Gastrocnemius medialis (tissue), 4 donors: Measurements from ENCODE around the gene REG1A. TPM values are rescaled to one million over a fixed set of nuclear protein-coding genes. Genes with fewer than 3 reads are reported as not detected.

ENCODE experiments used
- ATAC-seq, 2 donors: fragments of 150-250 bp; one replicate each; pipeline ENCODE4 v1.9.1; 2016
- DNase-seq, 2 donors: peaks; one replicate each; pipeline ENCODE4 v3.0.0-alpha.2; 2019
- H3K27ac ChIP-seq, 4 donors: fragments of 200-600 bp; sonication (generic); 1 replicate in 1 of 4; 2 replicates in 3 of 4; pipeline ENCODE4 v1.5.1; 2016 to 2018; ENCODE audit warnings: mild to moderate bottlenecking in 2 of 4, moderate library complexity in 1 of 4
- H3K27me3 ChIP-seq, 3 donors: fragments of 200-600 bp; sonication (generic) in 2 of 3; 1 replicate in 1 of 3; 2 replicates in 2 of 3; pipeline versions ENCODE4 v1.5.1 to v1.6.0; 2016 to 2019; ENCODE audit warnings: mild to moderate bottlenecking in 1 of 3, moderate library complexity in 1 of 3
- H3K36me3 ChIP-seq, 2 donors: fragments of 200-600 bp; sonication (generic) in 1 of 2; one replicate each; pipeline ENCODE4 v1.5.1; 2017 to 2018
- H3K4me1 ChIP-seq, 2 donors: fragments of 200-600 bp; sonication (generic) in 1 of 2; one replicate each; pipeline ENCODE4 v1.5.1; 2016 to 2017; ENCODE audit warnings: mild to moderate bottlenecking in 2 of 2
- H3K4me3 ChIP-seq, 4 donors: fragments of 200-600 bp; sonication (generic) in 3 of 4; 1 replicate in 1 of 4; 2 replicates in 3 of 4; pipeline ENCODE4 v1.5.1; 2016 to 2019; ENCODE audit warnings: mild to moderate bottlenecking in 2 of 4
- H3K9me3 ChIP-seq, 3 donors: fragments of 200-600 bp; sonication (generic) in 2 of 3; 1 replicate in 1 of 3; 2 replicates in 2 of 3; pipeline ENCODE4 v1.5.1; 2016 to 2019
- POLR2A ChIP-seq, 2 donors: fragments of 450-650 bp; IDR thresholded peaks; one replicate each; pipeline ENCODE4 v1.6.1; 2017; ENCODE audit warnings: antibody characterized with exemption in 2 of 2, mild to moderate bottlenecking in 2 of 2, moderate library complexity in 2 of 2
- in situ Hi-C, 4 donors: fragments of 200-750 bp; cut with MboI; loops; one replicate each; pipeline versions ENCODE4 v1.15.0 to v1.8.0; 2017; ENCODE audit warnings: low sequenced_read_pairs in 4 of 4
- intact Hi-C: fragments of 100-400 bp; cut with DNase I; formaldehyde crosslinking; loops from one replicate; pipeline ENCODE4 v1.15.1; 2023; ENCODE audit warnings: low total_unique reads
- total RNA-seq, 4 donors: library from RNA; depleted of rRNA; stranded (reverse); fragments of >200 nt; gene quantifications; one replicate each; pipeline versions ENCODE4 v1.1.0 to v1.2.3, GENCODE V29; 2016
- TF ChIP-seq, protein P1 (sequence below), 5 experiments: fragments of 450-650 bp in 3 of 5; fragments of 200-600 bp in 2 of 5; sonication (generic) in 2 of 5; IDR thresholded peaks in 4 of 5; conservative IDR thresholded peaks in 1 of 5; 1 replicate in 4 of 5; 2 replicates in 1 of 5; pipeline ENCODE4 v1.5.1; 2016 to 2019; ENCODE audit warnings: antibody characterized with exemption in 5 of 5, mild to moderate bottlenecking in 3 of 5, moderate library complexity in 3 of 5

REG1A gene
- total RNA-seq, 4 donors from 2014 or later: not detected

GRCh38 chr2:79129804-79130203 is 9.5 kb downstream of the REG1A start:
- H3K27ac ChIP-seq: no peak overlapping the region
- in situ Hi-C loops: no loop called here
- ATAC-seq: no peak
- TF ChIP-seq, protein P1, sequence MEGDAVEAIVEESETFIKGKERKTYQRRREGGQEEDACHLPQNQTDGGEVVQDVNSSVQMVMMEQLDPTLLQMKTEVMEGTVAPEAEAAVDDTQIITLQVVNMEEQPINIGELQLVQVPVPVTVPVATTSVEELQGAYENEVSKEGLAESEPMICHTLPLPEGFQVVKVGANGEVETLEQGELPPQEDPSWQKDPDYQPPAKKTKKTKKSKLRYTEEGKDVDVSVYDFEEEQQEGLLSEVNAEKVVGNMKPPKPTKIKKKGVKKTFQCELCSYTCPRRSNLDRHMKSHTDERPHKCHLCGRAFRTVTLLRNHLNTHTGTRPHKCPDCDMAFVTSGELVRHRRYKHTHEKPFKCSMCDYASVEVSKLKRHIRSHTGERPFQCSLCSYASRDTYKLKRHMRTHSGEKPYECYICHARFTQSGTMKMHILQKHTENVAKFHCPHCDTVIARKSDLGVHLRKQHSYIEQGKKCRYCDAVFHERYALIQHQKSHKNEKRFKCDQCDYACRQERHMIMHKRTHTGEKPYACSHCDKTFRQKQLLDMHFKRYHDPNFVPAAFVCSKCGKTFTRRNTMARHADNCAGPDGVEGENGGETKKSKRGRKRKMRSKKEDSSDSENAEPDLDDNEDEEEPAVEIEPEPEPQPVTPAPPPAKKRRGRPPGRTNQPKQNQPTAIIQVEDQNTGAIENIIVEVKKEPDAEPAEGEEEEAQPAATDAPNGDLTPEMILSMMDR (IDR thresholded peaks at IDR 0.05 in 4 of 5, conservative IDR thresholded peaks at IDR 0.05 in 1 of 5): no peak
- TF ChIP-seq POLR2A (IDR thresholded peaks at IDR 0.05): no peak
- H3K36me3 ChIP-seq: no peaks in the 10 kb centered on the region
- DNase-seq: no peak
- H3K27me3 ChIP-seq: no peaks in the 10 kb centered on the region
- H3K4me3 ChIP-seq: no peak overlapping the region
- no peaks in the 10 kb centered on the region for H3K4me1 ChIP-seq
- no peaks in the 10 kb centered on the region for H3K9me3 ChIP-seq
- intact Hi-C loops: no loop called here

GRCh38 chr2:79131687-79132086 is 11.4 kb downstream of the REG1A start:
- TF ChIP-seq POLR2A (IDR thresholded peaks at IDR 0.05): no peak
- TF ChIP-seq, protein P1 (IDR thresholded peaks at IDR 0.05 in 4 of 5, conservative IDR thresholded peaks at IDR 0.05 in 1 of 5): no peak
- ATAC-seq (no peak), DNase-seq (no peak)
- Histone ChIP-seq H3K4me3 (no peak overlapping the region), H3K27ac (no peak overlapping the region), H3K36me3 (no peaks in the 10 kb centered on the region), H3K4me1 (no peaks in the 10 kb centered on the region), H3K9me3 (no peaks in the 10 kb centered on the region), H3K27me3 (no peaks in the 10 kb centered on the region)
- intact Hi-C loops (no loop called here), in situ Hi-C loops (no loop called here)

GRCh38 chr2:79138385-79138784 is 18.1 kb downstream of the REG1A start:
- ATAC-seq (no peak), DNase-seq (no peak)
- Histone ChIP-seq H3K4me1 (no peaks in the 10 kb centered on the region), H3K27me3 (no peaks in the 10 kb centered on the region), H3K4me3 (no peak overlapping the region), H3K9me3 (no peaks in the 10 kb centered on the region), H3K36me3 (no peaks in the 10 kb centered on the region), H3K27ac (no peak overlapping the region)
- TF ChIP-seq POLR2A (IDR thresholded peaks at IDR 0.05): no peak
- TF ChIP-seq, protein P1 (IDR thresholded peaks at IDR 0.05 in 4 of 5, conservative IDR thresholded peaks at IDR 0.05 in 1 of 5): no peak
- in situ Hi-C loops (no loop called here), intact Hi-C loops (no loop called here)

- no peak overlapping the region for H3K4me3 ChIP-seq
- no peak for ATAC-seq
- no peak overlapping the region for H3K27ac ChIP-seq
- in situ Hi-C loops: no loop called here
- TF ChIP-seq, protein P1 (IDR thresholded peaks at IDR 0.05 in 4 of 5, conservative IDR thresholded peaks at IDR 0.05 in 1 of 5): no peak
- TF ChIP-seq POLR2A (IDR thresholded peaks at IDR 0.05): no peak
- no peaks in the 10 kb centered on the region for H3K36me3 ChIP-seq
- no peak for DNase-seq
- no peaks in the 10 kb centered on the region for H3K4me1 ChIP-seq
- no peaks in the 10 kb centered on the region for H3K9me3 ChIP-seq
- intact Hi-C loops: no loop called here
- no peaks in the 10 kb centered on the region for H3K27me3 ChIP-seq
These were observed 19.1 kb downstream of the REG1A start for GRCh38 chr2:79139423-79139822.

DNA sequence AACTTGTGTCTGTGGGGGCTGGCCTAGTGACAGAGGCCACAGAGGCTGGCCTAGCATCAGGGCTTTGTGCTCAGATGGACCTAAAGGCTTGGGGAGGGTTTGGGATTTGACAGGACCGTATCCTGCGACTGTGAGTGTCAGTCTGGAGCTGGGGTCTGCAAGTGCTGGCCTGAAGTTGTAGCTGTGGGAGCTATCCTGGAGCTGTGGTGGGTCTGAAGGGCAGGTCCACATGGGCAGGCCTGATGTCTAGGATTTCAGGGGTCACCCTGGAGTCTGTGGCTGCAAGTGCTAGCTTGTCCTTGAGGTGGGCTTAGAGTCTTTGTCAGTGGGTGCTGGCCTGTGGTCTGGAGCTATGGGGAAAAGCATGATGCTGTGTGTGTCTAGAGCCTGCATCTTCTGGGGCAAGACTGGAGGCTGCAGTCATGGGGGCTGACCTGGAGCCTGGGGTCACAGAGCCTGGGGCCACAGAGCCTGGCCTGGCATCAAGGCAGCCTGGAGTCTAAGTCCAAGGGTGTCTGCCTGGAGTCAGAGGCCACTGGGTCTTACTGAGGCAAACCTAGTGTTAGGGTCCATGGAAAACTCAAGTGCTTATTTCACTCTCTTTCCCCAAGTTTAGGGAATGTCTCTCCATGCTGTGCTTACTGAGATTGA is 35.7 kb downstream of the REG1A start:
- Histone ChIP-seq H3K27ac (no peak overlapping the region), H3K36me3 (no peaks in the 10 kb centered on the region), H3K27me3 (no peaks in the 10 kb centered on the region), H3K9me3 (no peaks in the 10 kb centered on the region), H3K4me3 (no peak overlapping the region), H3K4me1 (no peaks in the 10 kb centered on the region)
- TF ChIP-seq, protein P1 (IDR thresholded peaks at IDR 0.05 in 4 of 5, conservative IDR thresholded peaks at IDR 0.05 in 1 of 5): no peak
- no peak for TF ChIP-seq POLR2A (IDR thresholded peaks at IDR 0.05)
- ATAC-seq (no peak), DNase-seq (no peak)
- intact Hi-C loops: no loop called here
- in situ Hi-C loops: no loop called here
